ENCODE results near the gene RWDD2A. TPM values are rescaled to one million over a fixed set of nuclear protein-coding genes. Genes with fewer than 3 reads are reported as not detected.
A peak's percentile ranks its signal among the peaks of the same experiment; 100 is the strongest.

The RWDD2A gene
- polyA plus RNA-seq, 1 experiment: 8.3 TPM

DNA sequence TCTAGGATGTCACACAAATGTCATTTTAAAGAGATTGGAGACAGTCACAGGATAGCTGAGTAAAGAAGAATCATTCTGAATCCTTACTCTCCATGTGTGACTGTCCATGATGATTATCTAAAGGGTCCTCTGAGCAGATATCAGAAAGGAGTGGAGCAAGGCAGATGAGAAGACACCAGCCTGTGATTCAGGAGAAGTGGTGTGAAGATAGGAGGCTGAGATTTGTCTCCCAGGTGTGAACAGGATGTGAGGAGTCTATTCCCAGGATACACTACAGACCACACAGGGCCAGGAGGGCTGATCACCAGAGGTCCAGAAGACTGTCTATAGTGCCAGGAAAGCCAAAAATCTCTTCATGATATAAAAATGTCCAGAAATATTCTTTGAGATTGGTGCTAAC, 27.0 kb downstream of the RWDD2A start:
- ChIA-PET POLR2A (interaction anchor here (0.6 kb wide), 1 partner anchor 15 kb away, joined by 4 read pairs; no protein-coding TSS in a partner anchor), CTCF (interaction anchor here (0.7 to 14.3 kb wide), 6 partner anchors 16 to 299 kb away, joined by 3 to 534 read pairs (median 6); partner anchors contain the start of genes DOP1A, PRSS35 and UBE3D)
- Histone ChIP-seq H3K27me3 (ENCODE audit: control insufficient read depth, insufficient read depth, low read length) (no peaks in the 10 kb centered on the region), H3K4me3 (ENCODE audit: low read depth, low read length) (no peak overlapping the region), H3K27ac (ENCODE audit: low read depth, low read length) (no peak overlapping the region), H3K9me3 (ENCODE audit: control insufficient read depth, insufficient read depth, low read length) (no peaks in the 10 kb centered on the region)
- DNase-seq (ENCODE audit: low read depth, low spot score): no peak
- TF ChIP-seq, protein P1, sequence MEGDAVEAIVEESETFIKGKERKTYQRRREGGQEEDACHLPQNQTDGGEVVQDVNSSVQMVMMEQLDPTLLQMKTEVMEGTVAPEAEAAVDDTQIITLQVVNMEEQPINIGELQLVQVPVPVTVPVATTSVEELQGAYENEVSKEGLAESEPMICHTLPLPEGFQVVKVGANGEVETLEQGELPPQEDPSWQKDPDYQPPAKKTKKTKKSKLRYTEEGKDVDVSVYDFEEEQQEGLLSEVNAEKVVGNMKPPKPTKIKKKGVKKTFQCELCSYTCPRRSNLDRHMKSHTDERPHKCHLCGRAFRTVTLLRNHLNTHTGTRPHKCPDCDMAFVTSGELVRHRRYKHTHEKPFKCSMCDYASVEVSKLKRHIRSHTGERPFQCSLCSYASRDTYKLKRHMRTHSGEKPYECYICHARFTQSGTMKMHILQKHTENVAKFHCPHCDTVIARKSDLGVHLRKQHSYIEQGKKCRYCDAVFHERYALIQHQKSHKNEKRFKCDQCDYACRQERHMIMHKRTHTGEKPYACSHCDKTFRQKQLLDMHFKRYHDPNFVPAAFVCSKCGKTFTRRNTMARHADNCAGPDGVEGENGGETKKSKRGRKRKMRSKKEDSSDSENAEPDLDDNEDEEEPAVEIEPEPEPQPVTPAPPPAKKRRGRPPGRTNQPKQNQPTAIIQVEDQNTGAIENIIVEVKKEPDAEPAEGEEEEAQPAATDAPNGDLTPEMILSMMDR (IDR thresholded peaks at IDR 0.05; ENCODE audit: low read depth, low read length): no peak

GRCh38 chr6:83221276-83221675, 28.1 kb downstream of the RWDD2A start:
- no peaks in the 10 kb centered on the region for H3K27me3 ChIP-seq (ENCODE audit: control insufficient read depth, insufficient read depth, low read length)
- no peak overlapping the region for H3K27ac ChIP-seq (ENCODE audit: low read depth, low read length)
- TF ChIP-seq, protein P1 (IDR thresholded peaks at IDR 0.05; ENCODE audit: low read depth, low read length): no peak
- no peak for DNase-seq (ENCODE audit: low read depth, low spot score)
- ChIA-PET CTCF (interaction anchor here (0.5 to 14.3 kb wide), 30 partner anchors 10 to 851 kb away, joined by 3 to 534 read pairs (median 5); partner anchors contain the start of genes DOP1A, PRSS35 and UBE3D), POLR2A (no interaction called here)
- no peak overlapping the region for H3K4me3 ChIP-seq (ENCODE audit: low read depth, low read length)
- H3K9me3 ChIP-seq (ENCODE audit: control insufficient read depth, insufficient read depth, low read length): no peaks in the 10 kb centered on the region

- no peak for DNase-seq (ENCODE audit: low read depth, low spot score)
- no peaks in the 10 kb centered on the region for H3K9me3 ChIP-seq (ENCODE audit: control insufficient read depth, insufficient read depth, low read length)
- POLR2A ChIA-PET: no interaction called here
- CTCF ChIA-PET: interaction anchor here (0.5 to 14.3 kb wide), 48 partner anchors 9 to 967 kb away, joined by 3 to 534 read pairs (median 4); partner anchors contain the start of genes DOP1A, PRSS35 and UBE3D
- H3K27ac ChIP-seq (ENCODE audit: low read depth, low read length): no peak overlapping the region
- H3K27me3 ChIP-seq (ENCODE audit: control insufficient read depth, insufficient read depth, low read length): no peaks in the 10 kb centered on the region
- H3K4me3 ChIP-seq (ENCODE audit: low read depth, low read length): no peak overlapping the region
- TF ChIP-seq, protein P1 (IDR thresholded peaks at IDR 0.05; ENCODE audit: low read depth, low read length): peak; percentile 57
These were observed 28.8 kb downstream of the RWDD2A start for GRCh38 chr6:83221889-83222479.

DNA sequence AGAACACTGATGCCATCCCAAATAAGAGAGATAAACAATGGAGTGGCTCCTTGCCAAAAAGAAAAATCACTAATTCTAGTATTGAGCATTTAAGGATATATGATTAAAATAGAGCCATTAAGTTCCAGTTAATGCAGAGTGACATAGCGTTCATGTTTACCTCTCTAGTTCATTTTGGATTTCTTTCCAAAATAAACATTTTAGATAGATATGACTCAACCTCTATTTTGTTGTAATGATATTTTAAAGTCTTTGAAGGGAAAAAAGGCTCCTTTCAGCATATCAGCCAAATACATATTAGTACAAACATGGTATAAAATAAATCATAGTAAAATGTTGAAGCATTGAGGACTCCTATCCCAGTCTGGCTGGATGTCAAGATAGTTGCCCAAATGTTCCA, 33.4 kb downstream of the RWDD2A start:
- no peaks in the 10 kb centered on the region for H3K27me3 ChIP-seq (ENCODE audit: control insufficient read depth, insufficient read depth, low read length)
- no peaks in the 10 kb centered on the region for H3K9me3 ChIP-seq (ENCODE audit: control insufficient read depth, insufficient read depth, low read length)
- ChIA-PET POLR2A (no interaction called here), CTCF (interaction anchor here (0.6 to 3.9 kb wide), 4 partner anchors 11 to 286 kb away, joined by 3 to 14 read pairs (median 4); partner anchors contain the start of gene PRSS35)
- H3K27ac ChIP-seq (ENCODE audit: low read depth, low read length): no peak overlapping the region
- TF ChIP-seq, protein P1 (IDR thresholded peaks at IDR 0.05; ENCODE audit: low read depth, low read length): no peak
- no peak for DNase-seq (ENCODE audit: low read depth, low spot score)
- H3K4me3 ChIP-seq (ENCODE audit: low read depth, low read length): no peak overlapping the region

- TF ChIP-seq, protein P1 (IDR thresholded peaks at IDR 0.05; ENCODE audit: low read depth, low read length): no peak
- no peaks in the 10 kb centered on the region for H3K9me3 ChIP-seq (ENCODE audit: control insufficient read depth, insufficient read depth, low read length)
- no peak overlapping the region for H3K27ac ChIP-seq (ENCODE audit: low read depth, low read length)
- no peak overlapping the region for H3K4me3 ChIP-seq (ENCODE audit: low read depth, low read length)
- no peaks in the 10 kb centered on the region for H3K27me3 ChIP-seq (ENCODE audit: control insufficient read depth, insufficient read depth, low read length)
- POLR2A ChIA-PET: no interaction called here
- CTCF ChIA-PET: interaction anchor here (0.9 to 3.1 kb wide), 4 partner anchors 9 to 281 kb away, joined by 3 to 18 read pairs (median 10); partner anchors contain the start of genes DOP1A, PRSS35 and UBE3D
- DNase-seq (ENCODE audit: low read depth, low spot score): peak; percentile 62
These were observed 38.0 kb downstream of the RWDD2A start for GRCh38 chr6:83231146-83231545.

All from AG04450 (cell line).